ENCODE data around the gene PDHX.

PDHX gene

DNA sequence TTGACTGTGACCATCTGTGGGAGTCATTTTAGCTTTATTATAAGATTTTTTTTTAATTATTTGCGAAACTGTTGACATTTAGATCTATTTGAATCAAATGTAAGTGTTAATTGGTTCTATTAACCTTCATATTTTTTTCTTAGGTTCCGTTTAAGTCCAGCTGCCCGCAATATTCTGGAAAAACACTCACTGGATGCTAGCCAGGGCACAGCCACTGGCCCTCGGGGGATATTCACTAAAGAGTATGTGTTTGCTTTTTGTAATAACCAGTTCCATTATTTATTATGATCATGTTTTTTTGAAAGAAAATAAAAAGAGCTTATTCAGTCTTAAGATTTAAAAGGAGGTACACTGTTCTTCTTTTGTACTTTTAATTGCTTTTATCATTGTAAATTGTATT, 43.9 kb downstream of the PDHX start:
- TF ChIP-seq YY1 (IDR thresholded peaks at IDR 0.05; ENCODE audit: low read depth) (no peak), CEBPB (IDR thresholded peaks at IDR 0.05) (no peak), RAD21 (IDR thresholded peaks at IDR 0.05; ENCODE audit: low read depth) (no peak), EGR1 (IDR thresholded peaks at IDR 0.05) (no peak), REST (IDR thresholded peaks at IDR 0.05; ENCODE audit: low read depth) (no peak), TEAD4 (IDR thresholded peaks at IDR 0.05) (no peak), ZBTB7A (IDR thresholded peaks at IDR 0.05; ENCODE audit: low read depth) (no peak), TAF1 (IDR thresholded peaks at IDR 0.05; ENCODE audit: low read depth) (no peak), CREB1 (IDR thresholded peaks at IDR 0.05; ENCODE audit: low read depth) (no peak), USF1 (IDR thresholded peaks at IDR 0.05) (no peak), TCF12 (IDR thresholded peaks at IDR 0.05; ENCODE audit: low read depth) (no peak), NFIC (IDR thresholded peaks at IDR 0.05) (no peak), FOXM1 (IDR thresholded peaks at IDR 0.05; ENCODE audit: borderline replicate concordance, low read depth) (no peak), EP300 (IDR thresholded peaks at IDR 0.05; ENCODE audit: borderline replicate concordance) (no peak)
- TF ChIP-seq, protein P1, sequence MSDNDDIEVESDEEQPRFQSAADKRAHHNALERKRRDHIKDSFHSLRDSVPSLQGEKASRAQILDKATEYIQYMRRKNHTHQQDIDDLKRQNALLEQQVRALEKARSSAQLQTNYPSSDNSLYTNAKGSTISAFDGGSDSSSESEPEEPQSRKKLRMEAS (IDR thresholded peaks at IDR 0.05) = no peak

DNA sequence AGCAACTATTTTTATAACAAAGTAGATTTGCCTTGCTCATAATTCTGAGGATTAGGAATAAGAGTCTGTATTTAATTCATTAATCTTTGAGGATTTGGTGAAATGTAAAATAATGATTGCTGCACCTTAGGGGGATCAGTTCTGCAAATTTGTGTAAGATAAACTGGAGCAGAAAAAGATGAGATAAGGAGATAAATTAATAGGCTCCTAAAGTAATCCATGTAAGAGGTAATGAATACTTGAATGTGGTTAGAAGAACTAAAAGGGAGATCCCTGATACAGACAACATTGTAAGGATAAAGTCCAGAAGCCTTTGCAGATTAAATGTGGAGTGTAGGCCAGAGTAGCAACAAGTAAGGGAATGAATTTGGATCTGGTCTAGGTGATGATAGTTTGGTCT, 45.6 kb downstream of the PDHX start:
- TF ChIP-seq, protein P1 (IDR thresholded peaks at IDR 0.05) = no peak
- no peak for TF ChIP-seq RAD21 (IDR thresholded peaks at IDR 0.05; ENCODE audit: low read depth)
- TF ChIP-seq FOXM1 (IDR thresholded peaks at IDR 0.05; ENCODE audit: borderline replicate concordance, low read depth) = no peak
- no peak for TF ChIP-seq EGR1 (IDR thresholded peaks at IDR 0.05)
- TF ChIP-seq TAF1 (IDR thresholded peaks at IDR 0.05; ENCODE audit: low read depth) = no peak
- TF ChIP-seq TCF12 (IDR thresholded peaks at IDR 0.05; ENCODE audit: low read depth) = no peak
- TF ChIP-seq EP300 (IDR thresholded peaks at IDR 0.05; ENCODE audit: borderline replicate concordance) = no peak
- no peak for TF ChIP-seq CEBPB (IDR thresholded peaks at IDR 0.05)
- no peak for TF ChIP-seq YY1 (IDR thresholded peaks at IDR 0.05; ENCODE audit: low read depth)
- TF ChIP-seq TEAD4 (IDR thresholded peaks at IDR 0.05) = no peak
- no peak for TF ChIP-seq USF1 (IDR thresholded peaks at IDR 0.05)
- no peak for TF ChIP-seq REST (IDR thresholded peaks at IDR 0.05; ENCODE audit: low read depth)
- TF ChIP-seq ZBTB7A (IDR thresholded peaks at IDR 0.05; ENCODE audit: low read depth) = no peak
- no peak for TF ChIP-seq CREB1 (IDR thresholded peaks at IDR 0.05; ENCODE audit: low read depth)
- no peak for TF ChIP-seq NFIC (IDR thresholded peaks at IDR 0.05)

- TF ChIP-seq NFIC (IDR thresholded peaks at IDR 0.05) = no peak
- TF ChIP-seq REST (IDR thresholded peaks at IDR 0.05; ENCODE audit: low read depth) = no peak
- TF ChIP-seq, protein P1 (IDR thresholded peaks at IDR 0.05) = no peak
- no peak for TF ChIP-seq CEBPB (IDR thresholded peaks at IDR 0.05)
- TF ChIP-seq EP300 (IDR thresholded peaks at IDR 0.05; ENCODE audit: borderline replicate concordance) = no peak
- no peak for TF ChIP-seq TAF1 (IDR thresholded peaks at IDR 0.05; ENCODE audit: low read depth)
- TF ChIP-seq EGR1 (IDR thresholded peaks at IDR 0.05) = no peak
- TF ChIP-seq ZBTB7A (IDR thresholded peaks at IDR 0.05; ENCODE audit: low read depth) = no peak
- TF ChIP-seq FOXM1 (IDR thresholded peaks at IDR 0.05; ENCODE audit: borderline replicate concordance, low read depth) = no peak
- no peak for TF ChIP-seq RAD21 (IDR thresholded peaks at IDR 0.05; ENCODE audit: low read depth)
- TF ChIP-seq CREB1 (IDR thresholded peaks at IDR 0.05; ENCODE audit: low read depth) = no peak
- no peak for TF ChIP-seq YY1 (IDR thresholded peaks at IDR 0.05; ENCODE audit: low read depth)
- TF ChIP-seq USF1 (IDR thresholded peaks at IDR 0.05) = no peak
- no peak for TF ChIP-seq TEAD4 (IDR thresholded peaks at IDR 0.05)
- no peak for TF ChIP-seq TCF12 (IDR thresholded peaks at IDR 0.05; ENCODE audit: low read depth)
These were observed 46.9 kb downstream of the PDHX start for GRCh38 chr11:34963351-34963750.

All from Ishikawa (cell line).